Measurements from ENCODE around the gene CERS2. TPM values are rescaled to one million over a fixed set of nuclear protein-coding genes. Genes with fewer than 3 reads are reported as not detected.

CERS2 gene
- total and polyA plus RNA-seq, 4 donors, result 155 to 308 (median 216) TPM

GRCh38 chr1:150963321-150964163, 11.1 kb downstream of the CERS2 start:
- Histone ChIP-seq H3K27ac (ENCODE audit: low read depth in 1 of 2, low read length in 1 of 2) (no peak overlapping the region), H3K9me3 (ENCODE audit: control insufficient read depth in 4 of 4, insufficient read depth in 3 of 4, low read length in 3 of 4) (no peaks in the 10 kb centered on the region), H3K4me3 (no peak overlapping the region), H3K4me1 (ENCODE audit: control insufficient read depth in 5 of 5, insufficient read depth in 5 of 5, low read length in 5 of 5) (no peaks in the 10 kb centered on the region), H3K9ac (ENCODE audit: insufficient read depth in 1 of 2, low read length in 2 of 2) (no peak overlapping the region), H3K36me3 (ENCODE audit: control insufficient read depth in 4 of 4, insufficient read depth in 4 of 4, low read length in 4 of 4) (peaks cover 55 to 80% (median 65%) of the 10 kb centered on the region in 4 donors), H3K27me3 (ENCODE audit: control insufficient read depth in 3 of 3, insufficient read depth in 3 of 3, low read length in 2 of 3) (no peaks in the 10 kb centered on the region)
- WGBS, 2 donors, result 91 to 93% methylated on average over 10 of the region's 10 CpGs
- DNase-seq (no peak), ATAC-seq (ENCODE audit: insufficient read depth, low FRiP score) (no peak)
- TF ChIP-seq, protein P1, sequence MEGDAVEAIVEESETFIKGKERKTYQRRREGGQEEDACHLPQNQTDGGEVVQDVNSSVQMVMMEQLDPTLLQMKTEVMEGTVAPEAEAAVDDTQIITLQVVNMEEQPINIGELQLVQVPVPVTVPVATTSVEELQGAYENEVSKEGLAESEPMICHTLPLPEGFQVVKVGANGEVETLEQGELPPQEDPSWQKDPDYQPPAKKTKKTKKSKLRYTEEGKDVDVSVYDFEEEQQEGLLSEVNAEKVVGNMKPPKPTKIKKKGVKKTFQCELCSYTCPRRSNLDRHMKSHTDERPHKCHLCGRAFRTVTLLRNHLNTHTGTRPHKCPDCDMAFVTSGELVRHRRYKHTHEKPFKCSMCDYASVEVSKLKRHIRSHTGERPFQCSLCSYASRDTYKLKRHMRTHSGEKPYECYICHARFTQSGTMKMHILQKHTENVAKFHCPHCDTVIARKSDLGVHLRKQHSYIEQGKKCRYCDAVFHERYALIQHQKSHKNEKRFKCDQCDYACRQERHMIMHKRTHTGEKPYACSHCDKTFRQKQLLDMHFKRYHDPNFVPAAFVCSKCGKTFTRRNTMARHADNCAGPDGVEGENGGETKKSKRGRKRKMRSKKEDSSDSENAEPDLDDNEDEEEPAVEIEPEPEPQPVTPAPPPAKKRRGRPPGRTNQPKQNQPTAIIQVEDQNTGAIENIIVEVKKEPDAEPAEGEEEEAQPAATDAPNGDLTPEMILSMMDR (IDR thresholded peaks at IDR 0.05; ENCODE audit: control extremely low read depth, extremely low read depth), result no peak

GRCh38 chr1:150961756-150962155, 12.9 kb downstream of the CERS2 start:
- 62 to 65% methylated on average over 4 of the region's 4 CpGs for WGBS, 2 donors
- Histone ChIP-seq H3K27me3 (ENCODE audit: control insufficient read depth in 3 of 3, insufficient read depth in 3 of 3, low read length in 2 of 3) (no peaks in the 10 kb centered on the region), H3K9ac (ENCODE audit: insufficient read depth in 1 of 2, low read length in 2 of 2) (no peak overlapping the region), H3K4me3 (no peak overlapping the region), H3K27ac (ENCODE audit: low read depth in 1 of 2, low read length in 1 of 2) (no peak overlapping the region), H3K9me3 (ENCODE audit: control insufficient read depth in 4 of 4, insufficient read depth in 3 of 4, low read length in 3 of 4) (peaks cover 0 to 2% (median 0%) of the 10 kb centered on the region in 4 donors), H3K4me1 (ENCODE audit: control insufficient read depth in 5 of 5, insufficient read depth in 5 of 5, low read length in 5 of 5) (no peaks in the 10 kb centered on the region), H3K36me3 (ENCODE audit: control insufficient read depth in 4 of 4, insufficient read depth in 4 of 4, low read length in 4 of 4) (peaks cover 44 to 66% (median 53%) of the 10 kb centered on the region in 4 donors)
- TF ChIP-seq, protein P1 (IDR thresholded peaks at IDR 0.05; ENCODE audit: control extremely low read depth, extremely low read depth), result no peak
- ATAC-seq (ENCODE audit: insufficient read depth, low FRiP score), result no peak
- DNase-seq, result no peak

DNA sequence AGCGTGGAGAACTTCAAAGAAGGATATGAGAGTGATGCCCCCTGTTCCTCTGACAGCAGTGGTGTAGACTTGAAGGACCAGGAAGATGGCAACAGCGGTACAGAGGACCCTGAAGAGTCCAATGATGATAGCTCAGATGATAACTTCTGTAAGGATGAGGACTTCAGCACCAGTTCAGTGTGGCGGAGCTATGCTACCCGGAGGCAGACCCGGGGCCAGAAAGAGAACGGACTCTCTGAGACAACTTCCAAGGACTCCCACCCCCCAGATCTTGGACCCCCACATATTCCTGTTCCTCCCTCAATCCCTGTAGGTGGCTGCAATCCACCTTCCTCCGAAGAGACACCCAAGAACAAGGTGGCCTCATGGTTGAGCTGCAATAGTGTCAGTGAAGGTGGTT, 14.0 kb downstream of the CERS2 start:
- Histone ChIP-seq H3K36me3 (ENCODE audit: control insufficient read depth in 4 of 4, insufficient read depth in 4 of 4, low read length in 4 of 4) (peaks cover 36 to 59% (median 45%) of the 10 kb centered on the region in 4 donors), H3K9ac (ENCODE audit: insufficient read depth in 1 of 2, low read length in 2 of 2) (no peak overlapping the region), H3K27ac (ENCODE audit: low read depth in 1 of 2, low read length in 1 of 2) (no peak overlapping the region), H3K9me3 (ENCODE audit: control insufficient read depth in 4 of 4, insufficient read depth in 3 of 4, low read length in 3 of 4) (peaks cover 0 to 2% (median 0%) of the 10 kb centered on the region in 4 donors), H3K27me3 (ENCODE audit: control insufficient read depth in 3 of 3, insufficient read depth in 3 of 3, low read length in 2 of 3) (no peaks in the 10 kb centered on the region), H3K4me1 (ENCODE audit: control insufficient read depth in 5 of 5, insufficient read depth in 5 of 5, low read length in 5 of 5) (no peaks in the 10 kb centered on the region), H3K4me3 (no peak overlapping the region)
- DNase-seq, result no peak
- TF ChIP-seq, protein P1 (IDR thresholded peaks at IDR 0.05; ENCODE audit: control extremely low read depth, extremely low read depth), result no peak
- 96 to 98% methylated on average over 7 of the region's 7 CpGs for WGBS, 2 donors
- ATAC-seq (ENCODE audit: insufficient read depth, low FRiP score), result no peak
